ENCODE measurements around the gene ISOC2.
A peak's percentile ranks its signal among the peaks of the same experiment; 100 is the strongest.

The ISOC2 gene

DNA sequence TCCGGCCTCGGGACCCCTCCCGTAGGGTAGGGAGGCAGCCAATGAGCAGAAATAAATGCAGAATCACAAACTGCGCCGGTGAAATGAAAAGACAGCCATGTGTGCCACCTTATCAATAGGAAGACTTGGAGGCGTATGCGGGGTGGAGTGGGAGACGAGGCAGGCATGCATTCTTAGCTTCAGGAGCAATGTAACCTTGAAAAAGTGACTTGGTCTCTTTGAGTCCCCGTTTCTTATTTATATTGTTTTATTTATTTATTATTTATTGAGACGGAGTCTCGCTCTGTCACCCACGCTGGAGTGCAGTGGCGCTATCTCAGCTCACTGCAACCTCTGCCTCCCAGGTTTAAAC lies 42.8 kb upstream of the ISOC2 start:
- Histone ChIP-seq H3K79me2 (ENCODE audit: insufficient read depth, low read length) (no peaks in the 10 kb centered on the region), H3K36me3 (ENCODE audit: low read length) (no peaks in the 10 kb centered on the region), H3K9me3 (ENCODE audit: insufficient read depth, low read length) (no peaks in the 10 kb centered on the region), H2AFZ (ENCODE audit: low read depth, low read length, severe bottlenecking) (peak overlapping the region; percentile 98), H3K27me3 (ENCODE audit: low read length) (no peaks in the 10 kb centered on the region), H3K9ac (ENCODE audit: low read length) (peak overlapping the region; percentile 53; the same call in 1 of the 2 replicates), H3K4me2 (ENCODE audit: low read depth, low read length, poor library complexity, severe bottlenecking) (peak overlapping the region; percentile 66), H3K9me2 (replicated peaks; ENCODE audit: insufficient read depth, low read length) (no peaks in the 10 kb centered on the region), H3K4me3 (ENCODE audit: insufficient read depth, low read length, poor library complexity, severe bottlenecking) (no peak overlapping the region), H4K20me1 (ENCODE audit: low read depth, low read length) (no peaks in the 10 kb centered on the region), H3F3A (ENCODE audit: insufficient read depth) (no peaks in the 10 kb centered on the region), H3K27ac (ENCODE audit: low read depth, low read length) (no peak overlapping the region)
- TF ChIP-seq, protein P1, sequence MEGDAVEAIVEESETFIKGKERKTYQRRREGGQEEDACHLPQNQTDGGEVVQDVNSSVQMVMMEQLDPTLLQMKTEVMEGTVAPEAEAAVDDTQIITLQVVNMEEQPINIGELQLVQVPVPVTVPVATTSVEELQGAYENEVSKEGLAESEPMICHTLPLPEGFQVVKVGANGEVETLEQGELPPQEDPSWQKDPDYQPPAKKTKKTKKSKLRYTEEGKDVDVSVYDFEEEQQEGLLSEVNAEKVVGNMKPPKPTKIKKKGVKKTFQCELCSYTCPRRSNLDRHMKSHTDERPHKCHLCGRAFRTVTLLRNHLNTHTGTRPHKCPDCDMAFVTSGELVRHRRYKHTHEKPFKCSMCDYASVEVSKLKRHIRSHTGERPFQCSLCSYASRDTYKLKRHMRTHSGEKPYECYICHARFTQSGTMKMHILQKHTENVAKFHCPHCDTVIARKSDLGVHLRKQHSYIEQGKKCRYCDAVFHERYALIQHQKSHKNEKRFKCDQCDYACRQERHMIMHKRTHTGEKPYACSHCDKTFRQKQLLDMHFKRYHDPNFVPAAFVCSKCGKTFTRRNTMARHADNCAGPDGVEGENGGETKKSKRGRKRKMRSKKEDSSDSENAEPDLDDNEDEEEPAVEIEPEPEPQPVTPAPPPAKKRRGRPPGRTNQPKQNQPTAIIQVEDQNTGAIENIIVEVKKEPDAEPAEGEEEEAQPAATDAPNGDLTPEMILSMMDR (IDR thresholded peaks at IDR 0.05; ENCODE audit: insufficient read depth, low read length, poor library complexity, severe bottlenecking) = no peak
- no peak for TF ChIP-seq EZH2phosphoT487 (conservative IDR thresholded peaks at IDR 0.05; ENCODE audit: low read length)

DNA sequence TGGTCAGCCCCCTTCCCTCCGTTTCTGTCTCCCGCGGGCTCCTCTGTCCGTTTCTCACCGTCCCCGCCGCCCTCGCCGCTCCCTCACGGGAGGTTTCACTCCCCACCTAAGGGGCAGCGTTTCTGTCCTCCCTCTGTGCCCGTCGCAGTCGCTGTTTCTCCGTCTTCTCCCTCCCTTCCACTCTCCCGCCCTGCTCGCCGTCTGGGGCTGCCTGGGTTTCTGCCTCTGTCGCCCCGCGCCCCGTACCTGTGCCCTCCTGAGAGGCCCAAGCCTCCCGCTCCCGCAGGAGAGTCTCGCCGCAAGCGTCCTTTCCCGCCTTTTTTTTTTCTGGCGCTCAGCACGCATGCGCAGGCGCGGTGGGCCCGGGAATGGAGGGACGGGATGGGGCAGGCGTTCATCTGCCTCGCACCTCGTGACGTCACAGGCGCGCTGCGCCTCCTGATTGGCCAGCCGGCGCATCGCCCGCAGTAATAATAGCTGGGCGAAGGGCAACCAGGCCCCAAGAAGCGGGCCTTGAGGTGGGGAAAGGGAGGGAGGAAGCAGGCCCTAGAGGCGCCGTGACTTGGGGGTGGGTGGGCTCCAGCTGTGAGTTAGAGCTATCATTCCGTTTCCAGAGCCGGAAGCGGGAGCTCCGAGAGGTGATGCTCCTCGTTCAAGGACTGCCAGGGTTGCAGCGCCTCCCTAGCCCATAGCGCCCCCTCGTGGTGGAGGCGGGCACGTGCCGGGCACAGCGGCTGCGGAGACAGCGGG lies 42.2 kb upstream of the ISOC2 start:
- peak overlapping the region; percentile 98 for H2AFZ ChIP-seq (ENCODE audit: low read depth, low read length, severe bottlenecking)
- H3K9me3 ChIP-seq (ENCODE audit: insufficient read depth, low read length) = no peaks in the 10 kb centered on the region

DNA sequence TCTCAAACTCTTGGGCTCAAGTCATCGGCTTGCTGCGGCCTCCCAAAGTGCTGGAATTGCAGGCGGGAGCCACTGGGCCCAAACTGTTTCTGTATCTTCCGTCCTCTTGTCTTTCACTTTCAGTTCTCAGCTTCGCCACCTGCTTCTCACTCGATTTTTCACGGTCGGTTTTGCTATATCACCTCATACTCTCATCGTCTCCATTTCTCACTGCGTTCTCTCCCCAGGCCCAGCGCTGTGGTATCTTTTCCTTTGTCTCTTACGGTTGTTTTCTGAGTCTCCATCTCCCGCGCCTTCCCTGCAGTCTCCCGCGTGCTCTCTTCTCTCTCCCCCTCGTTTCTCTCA lies 41.7 kb upstream of the ISOC2 start:
- no peak overlapping the region for H3K9ac ChIP-seq (ENCODE audit: low read length)
- H3K4me3 ChIP-seq (ENCODE audit: insufficient read depth, low read length, poor library complexity, severe bottlenecking) = no peak overlapping the region
- H3K27ac ChIP-seq (ENCODE audit: low read depth, low read length) = no peak overlapping the region
- no peaks in the 10 kb centered on the region for H3K9me2 ChIP-seq (replicated peaks; ENCODE audit: insufficient read depth, low read length)
- no peaks in the 10 kb centered on the region for H4K20me1 ChIP-seq (ENCODE audit: low read depth, low read length)
- peak overlapping the region; percentile 98 for H2AFZ ChIP-seq (ENCODE audit: low read depth, low read length, severe bottlenecking)
- no peaks in the 10 kb centered on the region for H3K9me3 ChIP-seq (ENCODE audit: insufficient read depth, low read length)
- no peak for TF ChIP-seq EZH2phosphoT487 (conservative IDR thresholded peaks at IDR 0.05; ENCODE audit: low read length)
- TF ChIP-seq, protein P1 (IDR thresholded peaks at IDR 0.05; ENCODE audit: insufficient read depth, low read length, poor library complexity, severe bottlenecking) = no peak
- H3K79me2 ChIP-seq (ENCODE audit: insufficient read depth, low read length) = no peaks in the 10 kb centered on the region
- no peaks in the 10 kb centered on the region for H3F3A ChIP-seq (ENCODE audit: insufficient read depth)
- H3K4me2 ChIP-seq (ENCODE audit: low read depth, low read length, poor library complexity, severe bottlenecking) = no peak overlapping the region
- no peaks in the 10 kb centered on the region for H3K36me3 ChIP-seq (ENCODE audit: low read length)
- H3K27me3 ChIP-seq (ENCODE audit: low read length) = no peaks in the 10 kb centered on the region

More for the DNA sequence above, 42.2 kb upstream of the ISOC2 start:
- Histone ChIP-seq H3K79me2 (ENCODE audit: insufficient read depth, low read length) (no peaks in the 10 kb centered on the region), H3F3A (ENCODE audit: insufficient read depth) (no peaks in the 10 kb centered on the region), H3K27ac (ENCODE audit: low read depth, low read length) (no peak overlapping the region), H3K9ac (ENCODE audit: low read length) (peak overlapping the region; percentile 53), H3K4me3 (ENCODE audit: insufficient read depth, low read length, poor library complexity, severe bottlenecking) (peak overlapping the region; percentile 54), H4K20me1 (ENCODE audit: low read depth, low read length) (no peaks in the 10 kb centered on the region), H3K27me3 (ENCODE audit: low read length) (no peaks in the 10 kb centered on the region), H3K9me2 (replicated peaks; ENCODE audit: insufficient read depth, low read length) (no peaks in the 10 kb centered on the region), H3K36me3 (ENCODE audit: low read length) (no peaks in the 10 kb centered on the region), H3K4me2 (ENCODE audit: low read depth, low read length, poor library complexity, severe bottlenecking) (peak overlapping the region; percentile 66)
- TF ChIP-seq EZH2phosphoT487 (conservative IDR thresholded peaks at IDR 0.05; ENCODE audit: low read length) = no peak
- TF ChIP-seq, protein P1 (IDR thresholded peaks at IDR 0.05; ENCODE audit: insufficient read depth, low read length, poor library complexity, severe bottlenecking) = peak; percentile 94

Data from SU-DHL-6 (cell line).